ENCODE results near the gene TTLL5. TPM values are rescaled to one million over a fixed set of nuclear protein-coding genes. Genes with fewer than 3 reads are reported as not detected.
A peak's percentile ranks its signal among the peaks of the same experiment; 100 is the strongest.

Gene TTLL5
- total and polyA plus RNA-seq, 2 of the 13 experiments (the other 11 are each of a cell fraction or from before 2014, with no cell fraction given), result 11.8 to 18.8 TPM

- WGBS (ENCODE audit: low lambda C conversion rate), result 89% methylated on average over 1 of the region's 1 CpG
- no peaks in the 10 kb centered on the region for H4K20me1 ChIP-seq (ENCODE audit: insufficient read depth, low read length)
- H3K4me1 ChIP-seq (ENCODE audit: insufficient read depth, low read length), result peaks cover 28% of the 10 kb centered on the region
- BruUV-seq (replicated peaks), result no TSS peak
- H3K4me3 ChIP-seq (replicated peaks in 1 of 3; ENCODE audit: insufficient read depth in 1 of 3, low read depth in 2 of 3, low read length in 3 of 3), result no peak overlapping the region
- no peak overlapping the region for H3K9ac ChIP-seq (ENCODE audit: insufficient read depth, low read depth, low read length)
- DNase-seq (ENCODE audit: low spot score), result no peak
- H3K36me3 ChIP-seq (replicated peaks in 1 of 2; ENCODE audit: control insufficient read depth in 1 of 2, insufficient read depth in 2 of 2, low read length in 2 of 2), result no peaks in the 10 kb centered on the region
- H3K79me2 ChIP-seq (ENCODE audit: insufficient read depth, low read length), result no peaks in the 10 kb centered on the region
- TF ChIP-seq JUN (CRISPR knock-in tag; IDR thresholded peaks at IDR 0.05) (no peak), MIXL1 (CRISPR knock-in tag; IDR thresholded peaks at IDR 0.05) (no peak), FLYWCH1 (CRISPR knock-in tag; IDR thresholded peaks at IDR 0.05) (no peak)
- ChIA-PET POLR2A (no interaction called here), CTCF (ENCODE audit: low intra/inter-chr PET ratio, low total read pairs) (no interaction called here)
- intact Hi-C loops (cut with micrococcal nuclease; ENCODE audit: unreplicated experiment), result no loop called here
- H3K9me3 ChIP-seq (ENCODE audit: low read length), result no peaks in the 10 kb centered on the region
- H3K27me3 ChIP-seq (ENCODE audit: control insufficient read depth in 1 of 2, insufficient read depth in 2 of 2, low read length in 2 of 2), result no peaks in the 10 kb centered on the region
- no peak for ATAC-seq
- no peak overlapping the region for H3K27ac ChIP-seq (ENCODE audit: extremely low read length, insufficient read depth, low read length)
- in situ Hi-C loops (cut with HindIII; ENCODE audit: extremely low pct_ligation_motif_present, low pct_unique_long_range_greater_than_20kb), result no loop called here
- FAIRE-seq, result no peak
- no peak overlapping the region for H2AFZ ChIP-seq (ENCODE audit: low read length)
- H3K4me2 ChIP-seq (ENCODE audit: low read depth, low read length), result no peak overlapping the region
Observed at GRCh38 chr14:75835737-75836136, 174.7 kb downstream of the TTLL5 start.

- Histone ChIP-seq H3K27ac (ENCODE audit: extremely low read length, insufficient read depth, low read length) (no peak overlapping the region), H3K9ac (ENCODE audit: insufficient read depth, low read depth, low read length) (no peak overlapping the region), H3K4me1 (ENCODE audit: insufficient read depth, low read length) (peaks cover 15% of the 10 kb centered on the region), H4K20me1 (ENCODE audit: insufficient read depth, low read length) (no peaks in the 10 kb centered on the region), H3K4me3 (replicated peaks in 1 of 3; ENCODE audit: insufficient read depth in 1 of 3, low read depth in 2 of 3, low read length in 3 of 3) (no peak overlapping the region), H3K36me3 (replicated peaks in 1 of 2; ENCODE audit: control insufficient read depth in 1 of 2, insufficient read depth in 2 of 2, low read length in 2 of 2) (no peaks in the 10 kb centered on the region), H3K9me3 (ENCODE audit: low read length) (no peaks in the 10 kb centered on the region), H3K4me2 (ENCODE audit: low read depth, low read length) (no peak overlapping the region), H3K79me2 (ENCODE audit: insufficient read depth, low read length) (no peaks in the 10 kb centered on the region), H3K27me3 (ENCODE audit: control insufficient read depth in 1 of 2, insufficient read depth in 2 of 2, low read length in 2 of 2) (no peaks in the 10 kb centered on the region), H2AFZ (ENCODE audit: low read length) (no peak overlapping the region)
- CTCF ChIA-PET (ENCODE audit: low intra/inter-chr PET ratio, low total read pairs), result no interaction called here
- intact Hi-C loops (cut with micrococcal nuclease; ENCODE audit: unreplicated experiment) (no loop called here), in situ Hi-C loops (cut with HindIII; ENCODE audit: extremely low pct_ligation_motif_present, low pct_unique_long_range_greater_than_20kb) (no loop called here)
- TF ChIP-seq ZNF775 (CRISPR knock-in tag; IDR thresholded peaks at IDR 0.05; ENCODE audit: borderline replicate concordance), result no peak
- TF ChIP-seq ZNF335 (CRISPR knock-in tag; IDR thresholded peaks at IDR 0.05), result no peak
- TF ChIP-seq ZNF343 (CRISPR knock-in tag; IDR thresholded peaks at IDR 0.05), result no peak
- TF ChIP-seq ZNF576 (CRISPR knock-in tag; IDR thresholded peaks at IDR 0.05), result no peak
- no peak for TF ChIP-seq ZNF782 (CRISPR knock-in tag; IDR thresholded peaks at IDR 0.05; ENCODE audit: borderline replicate concordance)
- TF ChIP-seq CEBPB (IDR thresholded peaks at IDR 0.05; ENCODE audit: borderline replicate concordance, low read depth, low read length), result peak; percentile 56; the same call in 1 of the 2 replicates
- no peak for TF ChIP-seq ZNF646 (CRISPR knock-in tag; IDR thresholded peaks at IDR 0.05)
- 97% methylated on average over 1 of the region's 3 CpGs for WGBS (ENCODE audit: low lambda C conversion rate)
- no peak for FAIRE-seq
- DNase-seq (ENCODE audit: low spot score), result no peak
- POLR2A ChIA-PET, result no interaction called here
- no TSS peak for BruUV-seq (replicated peaks)
- no peak for ATAC-seq
Observed at GRCh38 chr14:75837151-75837787, 176.2 kb downstream of the TTLL5 start.
